ENCODE results near the gene PEPD. TPM values are rescaled to one million over a fixed set of nuclear protein-coding genes. Genes with fewer than 3 reads are reported as not detected.

Gene PEPD
- total and polyA plus RNA-seq, 2 donors (not counting 3 experiments of a cell fraction or from before 2014, with no cell fraction given), result 73.7 to 126 TPM

DNA sequence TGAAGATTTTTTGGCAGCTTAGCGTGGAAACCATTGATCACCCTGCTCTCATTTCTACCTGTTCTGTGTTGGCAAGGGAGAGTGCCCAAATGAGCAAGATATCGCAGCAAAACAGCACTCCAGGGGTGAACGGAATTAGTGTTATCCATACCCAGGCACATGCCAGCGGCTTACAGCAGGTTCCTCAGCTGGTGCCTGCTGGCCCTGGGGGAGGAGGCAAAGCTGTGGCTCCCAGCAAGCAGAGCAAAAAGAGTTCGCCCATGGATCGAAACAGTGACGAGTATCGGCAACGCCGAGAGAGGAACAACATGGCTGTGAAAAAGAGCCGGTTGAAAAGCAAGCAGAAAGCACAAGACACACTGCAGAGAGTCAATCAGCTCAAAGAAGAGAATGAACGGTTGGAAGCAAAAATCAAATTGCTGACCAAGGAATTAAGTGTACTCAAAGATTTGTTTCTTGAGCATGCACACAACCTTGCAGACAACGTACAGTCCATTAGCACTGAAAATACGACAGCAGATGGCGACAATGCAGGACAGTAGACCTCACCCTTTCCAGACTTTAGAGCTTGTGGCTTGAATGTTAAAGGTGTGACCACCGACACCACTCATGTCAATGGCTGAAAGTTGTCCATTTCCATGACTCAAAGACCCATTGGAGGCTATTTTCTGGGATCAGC, 142.3 kb downstream of the PEPD start:
- no TSS peak for BruUV-seq (replicated peaks)
- H3K27ac ChIP-seq (ENCODE audit: insufficient read depth, low read depth, low read length), result no peak overlapping the region
- H3K4me3 ChIP-seq (replicated peaks in 1 of 3; ENCODE audit: insufficient read depth in 1 of 3, low read depth in 1 of 3, low read length in 3 of 3), result no peak overlapping the region
- no peaks in the 10 kb centered on the region for H3K9me1 ChIP-seq (replicated peaks; ENCODE audit: control insufficient read depth, extremely low read depth, insufficient read depth, low read length)
- no peak for DNase-seq (ENCODE audit: low read depth, low spot score)
- intact Hi-C loops (cut with micrococcal nuclease) (loop anchor here (5.0 to 10.0 kb wide), 3 partner anchors 202 to 506 kb away; partner anchors contain the start of genes CEP89 and FAAP24), dilution Hi-C loops (cut with MboI; ENCODE audit: extremely low pct_ligation_motif_present, low sequenced_read_pairs) (no loop called here)
- H2AFZ ChIP-seq (ENCODE audit: low read depth, low read length), result no peak overlapping the region
- H3K9me3 ChIP-seq (replicated peaks; ENCODE audit: control insufficient read depth, insufficient read depth, low read length), result no peaks in the 10 kb centered on the region
- H3K9ac ChIP-seq (replicated peaks; ENCODE audit: extremely low read depth, insufficient read depth, low read length), result no peak overlapping the region
- H3K4me1 ChIP-seq (ENCODE audit: control insufficient read depth, extremely low read depth, insufficient read depth, low read length), result peaks cover 40% of the 10 kb centered on the region
- H3K27me3 ChIP-seq (ENCODE audit: control insufficient read depth in 2 of 2, insufficient read depth in 2 of 2, low read length in 2 of 2), result no peaks in the 10 kb centered on the region
- POLR2A ChIA-PET, result no interaction called here
- H3K4me2 ChIP-seq (ENCODE audit: insufficient read depth, low read length), result no peak overlapping the region
- FAIRE-seq, result no peak
- peaks cover 5 to 10% of the 10 kb centered on the region in 2 experiments for H3K36me3 ChIP-seq (ENCODE audit: control insufficient read depth in 2 of 2, extremely low read depth in 1 of 2, insufficient read depth in 2 of 2, low read length in 2 of 2)
- CTCF ChIA-PET, result no interaction called here
- peaks cover 95% of the 10 kb centered on the region for H3K79me2 ChIP-seq (ENCODE audit: control insufficient read depth, insufficient read depth, low read length)
- peaks cover 11% of the 10 kb centered on the region for H4K20me1 ChIP-seq (replicated peaks; ENCODE audit: control insufficient read depth, extremely low read depth, insufficient read depth, low read length)
- TF ChIP-seq POLR2AphosphoS5 (IDR thresholded peaks at IDR 0.05; ENCODE audit: insufficient read depth, low read depth, low read length), result no peak

DNA sequence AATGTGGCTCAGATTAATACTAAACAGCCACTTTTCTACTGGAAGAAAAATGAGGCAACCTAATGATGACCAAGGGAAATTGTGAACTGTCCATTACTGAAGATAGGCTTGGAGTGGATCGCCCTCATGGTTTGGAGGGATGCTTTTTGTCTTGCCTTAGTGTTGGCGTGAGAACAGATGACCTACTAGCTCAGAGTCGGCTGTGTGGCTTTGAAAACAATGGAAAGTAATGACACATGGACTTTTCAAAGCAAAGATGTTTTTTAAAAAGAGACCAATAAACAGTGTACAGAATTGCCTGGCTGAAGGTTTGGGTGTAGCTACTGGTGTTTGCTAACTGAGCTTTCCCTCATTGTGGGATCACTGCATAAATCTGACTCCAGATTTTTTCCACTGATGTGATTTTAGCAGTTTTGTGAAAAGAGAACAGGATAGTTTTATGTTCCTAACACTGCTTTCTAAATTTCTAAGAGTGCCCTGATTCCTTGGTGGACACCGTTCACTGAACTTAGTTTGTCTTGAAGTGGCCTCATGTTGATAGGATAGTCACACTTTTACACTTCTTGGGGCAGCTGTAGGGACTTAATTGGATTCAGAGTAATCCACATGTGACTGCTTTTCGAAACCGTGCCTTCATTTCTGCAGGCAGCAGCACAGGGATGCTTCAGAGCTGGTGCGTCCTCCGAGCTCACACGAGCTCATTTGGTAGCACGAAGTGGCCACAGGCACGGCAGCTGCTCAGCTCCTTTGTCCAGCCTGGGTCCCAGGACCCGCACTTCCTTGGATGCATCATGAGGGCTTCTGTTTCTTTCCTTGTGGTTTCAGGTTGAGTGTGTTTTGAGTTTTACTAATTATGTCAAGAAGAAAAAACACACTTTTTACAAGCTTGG, 143.8 kb downstream of the PEPD start:
- peaks cover 10% of the 10 kb centered on the region for H4K20me1 ChIP-seq (replicated peaks; ENCODE audit: control insufficient read depth, extremely low read depth, insufficient read depth, low read length)
- no peaks in the 10 kb centered on the region for H3K9me1 ChIP-seq (replicated peaks; ENCODE audit: control insufficient read depth, extremely low read depth, insufficient read depth, low read length)
- H3K27me3 ChIP-seq (ENCODE audit: control insufficient read depth in 2 of 2, insufficient read depth in 2 of 2, low read length in 2 of 2), result no peaks in the 10 kb centered on the region
- H3K79me2 ChIP-seq (ENCODE audit: control insufficient read depth, insufficient read depth, low read length), result peaks cover 87% of the 10 kb centered on the region
- no peak overlapping the region for H3K4me2 ChIP-seq (ENCODE audit: insufficient read depth, low read length)
- dilution Hi-C loops (cut with MboI; ENCODE audit: extremely low pct_ligation_motif_present, low sequenced_read_pairs), result no loop called here
- peaks cover 5 to 10% of the 10 kb centered on the region in 2 experiments for H3K36me3 ChIP-seq (ENCODE audit: control insufficient read depth in 2 of 2, extremely low read depth in 1 of 2, insufficient read depth in 2 of 2, low read length in 2 of 2)
- peak overlapping the region; percentile 94 for H3K27ac ChIP-seq (ENCODE audit: insufficient read depth, low read depth, low read length)
- CTCF ChIA-PET, result interaction anchor here (0.8 to 2.1 kb wide), 8 partner anchors 11 to 390 kb away, joined by 3 to 13 read pairs (median 3); no protein-coding TSS in a partner anchor
- peak; percentile 56 for DNase-seq (ENCODE audit: low read depth, low spot score)
- peak; percentile 15 for FAIRE-seq
- no peaks in the 10 kb centered on the region for H3K9me3 ChIP-seq (replicated peaks; ENCODE audit: control insufficient read depth, insufficient read depth, low read length)
- intact Hi-C loops (cut with micrococcal nuclease), result loop anchor here (2.0 to 10.0 kb wide), 4 partner anchors 17 to 507 kb away; partner anchors contain the start of genes CEP89 and FAAP24
- H3K9ac ChIP-seq (replicated peaks; ENCODE audit: extremely low read depth, insufficient read depth, low read length), result peak overlapping the region; percentile 51
- TF ChIP-seq FOS (IDR thresholded peaks at IDR 0.05; ENCODE audit: borderline replicate concordance, insufficient read depth, low read length) (no peak), MYC (IDR thresholded peaks at IDR 0.05; ENCODE audit: low read depth, low read length) (no peak), EZH2 (IDR thresholded peaks at IDR 0.05; ENCODE audit: borderline replicate concordance, low read depth, low read length, severe bottlenecking) (no peak), POLR2A (IDR thresholded peaks at IDR 0.05; ENCODE audit: low read depth, low read length) (no peak), GATA2 (IDR thresholded peaks at IDR 0.05; ENCODE audit: insufficient read depth, insufficient read length, low read depth, low read length) (no peak)
- TF ChIP-seq, protein P1, sequence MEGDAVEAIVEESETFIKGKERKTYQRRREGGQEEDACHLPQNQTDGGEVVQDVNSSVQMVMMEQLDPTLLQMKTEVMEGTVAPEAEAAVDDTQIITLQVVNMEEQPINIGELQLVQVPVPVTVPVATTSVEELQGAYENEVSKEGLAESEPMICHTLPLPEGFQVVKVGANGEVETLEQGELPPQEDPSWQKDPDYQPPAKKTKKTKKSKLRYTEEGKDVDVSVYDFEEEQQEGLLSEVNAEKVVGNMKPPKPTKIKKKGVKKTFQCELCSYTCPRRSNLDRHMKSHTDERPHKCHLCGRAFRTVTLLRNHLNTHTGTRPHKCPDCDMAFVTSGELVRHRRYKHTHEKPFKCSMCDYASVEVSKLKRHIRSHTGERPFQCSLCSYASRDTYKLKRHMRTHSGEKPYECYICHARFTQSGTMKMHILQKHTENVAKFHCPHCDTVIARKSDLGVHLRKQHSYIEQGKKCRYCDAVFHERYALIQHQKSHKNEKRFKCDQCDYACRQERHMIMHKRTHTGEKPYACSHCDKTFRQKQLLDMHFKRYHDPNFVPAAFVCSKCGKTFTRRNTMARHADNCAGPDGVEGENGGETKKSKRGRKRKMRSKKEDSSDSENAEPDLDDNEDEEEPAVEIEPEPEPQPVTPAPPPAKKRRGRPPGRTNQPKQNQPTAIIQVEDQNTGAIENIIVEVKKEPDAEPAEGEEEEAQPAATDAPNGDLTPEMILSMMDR (IDR thresholded peaks at IDR 0.05; ENCODE audit: extremely low read depth in 1 of 2, insufficient read depth in 1 of 2, low read depth in 1 of 2, low read length in 2 of 2), result no peak
- TF ChIP-seq, protein P2, sequence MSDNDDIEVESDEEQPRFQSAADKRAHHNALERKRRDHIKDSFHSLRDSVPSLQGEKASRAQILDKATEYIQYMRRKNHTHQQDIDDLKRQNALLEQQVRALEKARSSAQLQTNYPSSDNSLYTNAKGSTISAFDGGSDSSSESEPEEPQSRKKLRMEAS (IDR thresholded peaks at IDR 0.05; ENCODE audit: insufficient read depth, insufficient read length), result no peak
- BruUV-seq (replicated peaks), result no TSS peak
- POLR2A ChIA-PET, result no interaction called here
- no peak overlapping the region for H3K4me3 ChIP-seq (replicated peaks in 1 of 3; ENCODE audit: insufficient read depth in 1 of 3, low read depth in 1 of 3, low read length in 3 of 3)
- H2AFZ ChIP-seq (ENCODE audit: low read depth, low read length), result no peak overlapping the region
- H3K4me1 ChIP-seq (ENCODE audit: control insufficient read depth, extremely low read depth, insufficient read depth, low read length), result peaks cover 44% of the 10 kb centered on the region
